Measurements from ENCODE around the gene OR6B3. TPM values are rescaled to one million over a fixed set of nuclear protein-coding genes. Genes with fewer than 3 reads are reported as not detected.

OR6B3 gene
- total RNA-seq (2021; fragmentation: NEBNext Ultra II Directional; extraction: Animal tissue kit (Norgen Biotek cat#: 25700)) (not detected in 2 replicates), polyA plus RNA-seq (2011; rRNA removed) (not detected in 2 replicates), polyA minus RNA-seq (2011; rRNA and poly(A)+ RNA removed) (not detected in 2 replicates)
- not detected for polyA plus RNA-seq (2011; cell fraction: cytosol; rRNA removed)
- not detected for polyA plus RNA-seq (2011; cell fraction: nucleus; rRNA removed)
- polyA plus RNA-seq (2012, experiment 1 of 2) = not detected in 4 replicates
- polyA plus RNA-seq (2012, experiment 2 of 2) = not detected
- not detected for polyA plus RNA-seq (2013, experiment 1 of 2)
- 0.06 TPM for polyA plus RNA-seq (2013, experiment 2 of 2)
- polyA minus RNA-seq (2011; cell fraction: cytosol; rRNA and poly(A)+ RNA removed) = not detected
- polyA minus RNA-seq (2011; cell fraction: nucleus; rRNA and poly(A)+ RNA removed) = not detected
- long read RNA-seq, experiment 1 = 0 reads
- long read RNA-seq, experiment 2 = 0 reads

- TF ChIP-seq SUZ12 (IDR thresholded peaks at IDR 0.05; ENCODE audit: low read length) = no peak
- TF ChIP-seq FOSL1 (IDR thresholded peaks at IDR 0.05; ENCODE audit: insufficient read depth, low read depth, low read length) = no peak
- no peak for TF ChIP-seq RNF2 (IDR thresholded peaks at IDR 0.05; ENCODE audit: borderline replicate concordance, low read depth, low read length, missing control alignments, poor library complexity, severe bottlenecking)
- TF ChIP-seq CTBP2 (IDR thresholded peaks at IDR 0.05; ENCODE audit: borderline replicate concordance, insufficient read depth, insufficient read length, low read length) = no peak
- no peak for TF ChIP-seq TAF7 (optimal IDR thresholded peaks at IDR 0.05; ENCODE audit: borderline replicate concordance, low read depth, low read length)
- TF ChIP-seq CHD2 (IDR thresholded peaks at IDR 0.05; ENCODE audit: low read length) = no peak
- no peak for TF ChIP-seq BRCA1 (IDR thresholded peaks at IDR 0.05; ENCODE audit: low read depth, low read length)
- TF ChIP-seq SIX5 (IDR thresholded peaks at IDR 0.05; ENCODE audit: low read depth, low read length) = no peak
- Histone ChIP-seq H2BK12ac (ENCODE audit: low read depth, low read length) (no peak within 1 kb of the TSS), H3K18ac (ENCODE audit: extremely low read depth, low read length) (no peak within 1 kb of the TSS), H4K5ac (ENCODE audit: insufficient read length, low read depth, low read length) (no peak within 1 kb of the TSS), H2AK5ac (ENCODE audit: low read depth, low read length) (no peak within 1 kb of the TSS), H3K9ac (replicated peaks in 1 of 4; ENCODE audit: extremely low read depth in 1 of 4, low read depth in 3 of 4, low read length in 3 of 4) (no peak within 1 kb of the TSS), H3K79me1 (ENCODE audit: low read depth, low read length) (no peaks in the 10 kb centered on the region; the same call in 1 of the 2 replicates), H2BK20ac (ENCODE audit: low read length) (no peak within 1 kb of the TSS), H3K14ac (ENCODE audit: insufficient read length) (no peak within 1 kb of the TSS), H3K36me3 (ENCODE audit: control insufficient read depth in 2 of 4, insufficient read depth in 4 of 4, low read length in 3 of 4) (no peaks in the 10 kb centered on the region), H3K23ac (ENCODE audit: insufficient read length) (no peak within 1 kb of the TSS), H3K23me2 (ENCODE audit: low read depth, low read length) (no peaks in the 10 kb centered on the region), H2BK5ac (ENCODE audit: low read depth, low read length) (no peak within 1 kb of the TSS), H3K4me2 (ENCODE audit: insufficient read depth in 1 of 2, low read depth in 2 of 2, low read length in 2 of 2) (no peak within 1 kb of the TSS), H2BK15ac (ENCODE audit: low read length) (no peak within 1 kb of the TSS), H4K8ac (ENCODE audit: extremely low read depth, insufficient read depth, low read length) (peak within 1 kb of the TSS; percentile 36; the same call in 1 of the 2 replicates), H4K91ac (replicated peaks; ENCODE audit: insufficient read length, low read length) (no peak within 1 kb of the TSS), H3K27me3 (replicated peaks in 1 of 4; ENCODE audit: control insufficient read depth in 3 of 4, extremely low read depth in 1 of 4, insufficient read depth in 3 of 4, low read length in 3 of 4) (0 out of 7 replicates have a peak, but pooled peaks cover 0 to 2% (median 0%) of the 10 kb centered on the region in 4 experiments), H4K20me1 (replicated peaks in 1 of 2; ENCODE audit: control insufficient read depth in 1 of 2, insufficient read depth in 2 of 2, low read length in 2 of 2) (no peaks in the 10 kb centered on the region), H2AFZ (ENCODE audit: low read length) (peak within 1 kb of the TSS; percentile 7; the same call in 1 of the 2 replicates), H3K79me2 (ENCODE audit: control insufficient read depth in 1 of 2, insufficient read depth in 2 of 2, low read length in 2 of 2) (no peaks in the 10 kb centered on the region), H3K4ac (replicated peaks; ENCODE audit: insufficient read length, low read depth, low read length) (no peak within 1 kb of the TSS), H3K9me3 (ENCODE audit: insufficient read depth in 2 of 2, low read depth in 1 of 2, low read length in 1 of 2) (no peaks in the 10 kb centered on the region), H3K56ac (replicated peaks; ENCODE audit: insufficient read length, low read depth, low read length) (no peak within 1 kb of the TSS), H3K27ac (ENCODE audit: low read depth, low read length) (no peak within 1 kb of the TSS), H2BK120ac (replicated peaks; ENCODE audit: low read depth, low read length) (no peak within 1 kb of the TSS), H3K4me3 (ENCODE audit: extremely low read depth in 1 of 4, insufficient read depth in 2 of 4, low read depth in 3 of 4, low read length in 4 of 4) (no peak within 1 kb of the TSS), H3K4me1 (replicated peaks in 1 of 4; ENCODE audit: control insufficient read depth in 3 of 4, insufficient read depth in 4 of 4, low read length in 3 of 4) (no peaks in the 10 kb centered on the region)
- WGBS, 2 experiments (ENCODE audit: extremely low coverage in 1 of 2, insufficient coverage in 1 of 2, insufficient read length in 1 of 2, insufficient replicate concordance in 2 of 2, low coverage in 1 of 2, low lambda C conversion rate in 2 of 2, missing lambda C conversion rate in 1 of 2) = 87% methylated on average over 23 of the region's 28 CpGs; no CpG with 5 or more reads in 1 of the 2 experiments
- POLR2A ChIA-PET (ENCODE audit: partially characterized antibody) = no interaction called here
- CTCF ChIA-PET (ENCODE audit: partially characterized antibody) = no interaction called here
- DNase-seq (ENCODE audit: low read depth in 1 of 2, low spot score in 2 of 2) (no peak), FAIRE-seq (no peak)
These were observed at the start of gene OR6B3 for GRCh38 chr2:240053173-240054155. TSS of gene OR6B3 (minus strand) at chr2:240053521.
